Caco-2 (cell line): Measurements from ENCODE around the gene DNMT3A. TPM values are rescaled to one million over a fixed set of nuclear protein-coding genes. Genes with fewer than 3 reads are reported as not detected.
A peak's percentile ranks its signal among the peaks of the same experiment; 100 is the strongest.

Experiments
- BruUV-seq: library from RNA; stranded (reverse); fragments of 400-500 nt; replicated peaks from 2 replicates; lab custom pipeline; 2021; lab: Mats Ljungman, UMichigan
- CTCF ChIA-PET: fragments of 300-600 bp; sonication (Branson Sonifier 250); formaldehyde crosslinking; loops from one replicate; lab custom pipeline; 2022; ENCODE audit warnings: antibody characterized with exemption; lab: Charles Lee
- POLR2A ChIA-PET: fragments of 300-600 bp; sonication (Branson Sonifier 250); formaldehyde crosslinking; loops from one replicate; lab custom pipeline; 2022; ENCODE audit warnings: antibody characterized with exemption; lab: Charles Lee
- DNase-seq, 2 experiments: peaks; one replicate each; pipeline versions ENCODE4 v3.0.0 to v3.0.0-alpha.2; 2020 to 2022
- H3K27me3 ChIP-seq: replicated peaks from 2 replicates; pipeline ENCODE4 v1.6.0; 2011; ENCODE audit warnings: low read length; ENCODE audit not compliant: control insufficient read depth, insufficient read depth
- H3K36me3 ChIP-seq: 2 replicates; pipeline ENCODE4 v1.5.1; 2011; ENCODE audit warnings: low read length; ENCODE audit not compliant: control insufficient read depth, insufficient read depth
- H3K4me1 ChIP-seq: fragments of 250-450 bp; sonication (Bioruptor Pico); 2 replicates; pipeline ENCODE4 v1.5.1; 2020; ENCODE audit warnings: mild to moderate bottlenecking
- H3K4me3 ChIP-seq: 2 replicates; pipeline ENCODE4 v1.5.1; 2011; ENCODE audit warnings: low read depth, mild to moderate bottlenecking, control low read depth, low read length
- H3K9me3 ChIP-seq: fragments of 250-450 bp; sonication (Bioruptor Pico); 2 replicates; pipeline ENCODE4 v1.5.1; 2020; ENCODE audit warnings: mild to moderate bottlenecking, moderate library complexity
- H3K27ac Mint-ChIP-seq: one replicate; pipeline ENCODE4 v1.8.0; 2022; ENCODE audit warnings: mixed read lengths; ENCODE audit not compliant: unreplicated experiment
- H3K27me3 Mint-ChIP-seq: one replicate; pipeline ENCODE4 v1.8.0; 2022; ENCODE audit warnings: mixed read lengths; ENCODE audit not compliant: insufficient read depth, unreplicated experiment
- H3K36me3 Mint-ChIP-seq: one replicate; pipeline ENCODE4 v1.8.0; 2022; ENCODE audit warnings: mild to moderate bottlenecking, mixed read lengths; ENCODE audit not compliant: insufficient read depth, unreplicated experiment
- H3K4me1 Mint-ChIP-seq: one replicate; pipeline ENCODE4 v1.8.0; 2022; ENCODE audit warnings: low read depth, mixed read lengths; ENCODE audit not compliant: unreplicated experiment
- H3K4me3 Mint-ChIP-seq: one replicate; pipeline ENCODE4 v1.8.0; 2022; ENCODE audit warnings: mild to moderate bottlenecking, moderate library complexity, mixed read lengths; ENCODE audit not compliant: unreplicated experiment
- H3K9me3 Mint-ChIP-seq: one replicate; pipeline ENCODE4 v1.8.0; 2022; ENCODE audit warnings: mixed read lengths; ENCODE audit not compliant: unreplicated experiment
- intact Hi-C: fragments of 100-400 bp; cut with micrococcal nuclease; formaldehyde crosslinking; loops from one replicate; pipeline ENCODE4 v1.10.0; 2022; ENCODE audit not compliant: unreplicated experiment
- total RNA-seq: library from RNA; stranded (reverse); gene quantifications from 2 replicates; pipeline ENCODE4 v1.2.3, GENCODE V29; 2022
- TF ChIP-seq, protein P1 (sequence below), 2 experiments: fragments of 200-600 bp in 1 of 2; IDR thresholded peaks; 1 replicate in 1 of 2; 2 replicates in 1 of 2; pipeline versions ENCODE4 v1.5.1 to v1.8.0; 2011 to 2022; ENCODE audit warnings: antibody characterized with exemption in 1 of 2, control low read depth in 1 of 2, inconsistent platforms in 1 of 2, low read depth in 1 of 2, low read length in 1 of 2, mild to moderate bottlenecking in 1 of 2, moderate library complexity in 1 of 2; ENCODE audit not compliant: insufficient read depth in 1 of 2, severe bottlenecking in 1 of 2, unreplicated experiment in 1 of 2

DNMT3A gene
- total RNA-seq, 1 experiment from 2014 or later, result 72.2 TPM

- POLR2A ChIA-PET, result no interaction called here
- no peaks in the 10 kb centered on the region for H3K36me3 ChIP-seq
- H3K36me3 Mint-ChIP-seq, result no peaks in the 10 kb centered on the region
- H3K4me3 Mint-ChIP-seq, result no peak overlapping the region
- peaks cover 14% of the 10 kb centered on the region for H3K4me1 ChIP-seq
- intact Hi-C loops, result no loop called here
- H3K9me3 ChIP-seq, result no peaks in the 10 kb centered on the region
- H3K9me3 Mint-ChIP-seq, result no peaks in the 10 kb centered on the region
- H3K4me3 ChIP-seq, result no peak overlapping the region
- H3K27me3 Mint-ChIP-seq, result peaks cover 9% of the 10 kb centered on the region
- H3K27ac Mint-ChIP-seq, result no peak overlapping the region
- no TSS peak for BruUV-seq
- peaks cover 12% of the 10 kb centered on the region for H3K4me1 Mint-ChIP-seq
- no peaks in the 10 kb centered on the region; the same call in 1 of the 2 replicates for H3K27me3 ChIP-seq
- no peak for DNase-seq
- CTCF ChIA-PET, result no interaction called here
- TF ChIP-seq, protein P1, sequence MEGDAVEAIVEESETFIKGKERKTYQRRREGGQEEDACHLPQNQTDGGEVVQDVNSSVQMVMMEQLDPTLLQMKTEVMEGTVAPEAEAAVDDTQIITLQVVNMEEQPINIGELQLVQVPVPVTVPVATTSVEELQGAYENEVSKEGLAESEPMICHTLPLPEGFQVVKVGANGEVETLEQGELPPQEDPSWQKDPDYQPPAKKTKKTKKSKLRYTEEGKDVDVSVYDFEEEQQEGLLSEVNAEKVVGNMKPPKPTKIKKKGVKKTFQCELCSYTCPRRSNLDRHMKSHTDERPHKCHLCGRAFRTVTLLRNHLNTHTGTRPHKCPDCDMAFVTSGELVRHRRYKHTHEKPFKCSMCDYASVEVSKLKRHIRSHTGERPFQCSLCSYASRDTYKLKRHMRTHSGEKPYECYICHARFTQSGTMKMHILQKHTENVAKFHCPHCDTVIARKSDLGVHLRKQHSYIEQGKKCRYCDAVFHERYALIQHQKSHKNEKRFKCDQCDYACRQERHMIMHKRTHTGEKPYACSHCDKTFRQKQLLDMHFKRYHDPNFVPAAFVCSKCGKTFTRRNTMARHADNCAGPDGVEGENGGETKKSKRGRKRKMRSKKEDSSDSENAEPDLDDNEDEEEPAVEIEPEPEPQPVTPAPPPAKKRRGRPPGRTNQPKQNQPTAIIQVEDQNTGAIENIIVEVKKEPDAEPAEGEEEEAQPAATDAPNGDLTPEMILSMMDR (IDR thresholded peaks at IDR 0.05; ENCODE audit: insufficient read depth in 1 of 2, low read depth in 1 of 2, low read length in 1 of 2, severe bottlenecking in 1 of 2, unreplicated experiment in 1 of 2), result no peak
Observed at GRCh38 chr2:25259737-25260124, 82.0 kb downstream of the DNMT3A start.

GRCh38 chr2:25258847-25259736 lies 82.6 kb downstream of the DNMT3A start:
- no TSS peak for BruUV-seq
- TF ChIP-seq, protein P1 (IDR thresholded peaks at IDR 0.05; ENCODE audit: insufficient read depth in 1 of 2, low read depth in 1 of 2, low read length in 1 of 2, severe bottlenecking in 1 of 2, unreplicated experiment in 1 of 2), result no peak
- no peak overlapping the region for H3K27ac Mint-ChIP-seq
- H3K9me3 Mint-ChIP-seq, result no peaks in the 10 kb centered on the region
- peaks cover 13% of the 10 kb centered on the region for H3K27me3 Mint-ChIP-seq
- H3K4me1 Mint-ChIP-seq, result peaks cover 12% of the 10 kb centered on the region
- ChIA-PET POLR2A (no interaction called here), CTCF (no interaction called here)
- Histone ChIP-seq H3K4me3 (no peak overlapping the region), H3K36me3 (no peaks in the 10 kb centered on the region), H3K4me1 (peaks cover 14% of the 10 kb centered on the region), H3K9me3 (no peaks in the 10 kb centered on the region), H3K27me3 (no peaks in the 10 kb centered on the region; the same call in 1 of the 2 replicates)
- DNase-seq, result no peak
- H3K4me3 Mint-ChIP-seq, result no peak overlapping the region
- no peaks in the 10 kb centered on the region for H3K36me3 Mint-ChIP-seq
- intact Hi-C loops, result no loop called here

GRCh38 chr2:25257931-25258846 lies 83.5 kb downstream of the DNMT3A start:
- H3K4me3 ChIP-seq, result no peak overlapping the region
- Mint-ChIP-seq H3K9me3 (no peaks in the 10 kb centered on the region), H3K4me3 (no peak overlapping the region), H3K36me3 (peaks cover 3% of the 10 kb centered on the region), H3K4me1 (peaks cover 16% of the 10 kb centered on the region), H3K27ac (no peak overlapping the region), H3K27me3 (peaks cover 13% of the 10 kb centered on the region)
- CTCF ChIA-PET, result no interaction called here
- intact Hi-C loops, result no loop called here
- TF ChIP-seq, protein P1 (IDR thresholded peaks at IDR 0.05; ENCODE audit: insufficient read depth in 1 of 2, low read depth in 1 of 2, low read length in 1 of 2, severe bottlenecking in 1 of 2, unreplicated experiment in 1 of 2), result peak in 1 of 2 experiments; percentile 15
- H3K27me3 ChIP-seq, result no peaks in the 10 kb centered on the region; the same call in 1 of the 2 replicates
- H3K9me3 ChIP-seq, result no peaks in the 10 kb centered on the region
- no TSS peak for BruUV-seq
- H3K36me3 ChIP-seq, result no peaks in the 10 kb centered on the region
- DNase-seq, result no peak
- peaks cover 19% of the 10 kb centered on the region for H3K4me1 ChIP-seq
- POLR2A ChIA-PET, result no interaction called here
